IMR-90 (cell line): ENCODE measurements around the gene SHISAL1. TPM values are rescaled to one million over a fixed set of nuclear protein-coding genes. Genes with fewer than 3 reads are reported as not detected.

ENCODE experiments used
- ATAC-seq: fragments of 200-7000 bp; cut with Tn5 transposase; 2 replicates; pipeline ENCODE4 v1.9.1; 2020; ENCODE audit warnings: low read depth, mild to moderate bottlenecking, moderate library complexity
- BruUV-seq: library from RNA; stranded (reverse); fragments of 400-500 nt; replicated peaks from 2 replicates; lab custom pipeline; 2021; lab: Mats Ljungman, UMichigan
- CTCF ChIA-PET: fragments of 300-600 bp; formaldehyde crosslinking; extraction: SDS; loops from one replicate; lab custom pipeline; 2021; ENCODE audit warnings: antibody characterized with exemption; lab: Yijun Ruan, JAX
- POLR2A ChIA-PET: fragments of 300-600 bp; sonication (Branson Sonifier 250); formaldehyde crosslinking; loops from one replicate; lab custom pipeline; 2022; ENCODE audit warnings: antibody characterized with exemption; ENCODE audit not compliant: unreplicated experiment; lab: Charles Lee
- DNase-seq: peaks from one replicate; pipeline ENCODE4 v3.0.0; 2013
- H2AFZ ChIP-seq: replicated peaks from 2 replicates; pipeline ENCODE3; 2013; ENCODE audit warnings: low read length, mild to moderate bottlenecking; ENCODE audit not compliant: poor library complexity
- H2AK5ac ChIP-seq: 2 replicates; pipeline ENCODE4 v1.6.1; 2013; ENCODE audit warnings: low read depth, low read length, inconsistent platforms
- H2AK9ac ChIP-seq: replicated peaks from 2 replicates; pipeline ENCODE3; 2013; ENCODE audit warnings: mild to moderate bottlenecking, low read depth, low read length, moderate library complexity; ENCODE audit not compliant: poor library complexity
- H2BK120ac ChIP-seq: 2 replicates; pipeline ENCODE4 v1.6.1; 2013; ENCODE audit warnings: low read depth, low read length, inconsistent platforms
- H2BK15ac ChIP-seq: 3 replicates; pipeline ENCODE4 v1.6.1; 2013; ENCODE audit warnings: low read depth, low read length, inconsistent platforms
- H2BK20ac ChIP-seq: 2 replicates; pipeline ENCODE4 v1.6.1; 2013; ENCODE audit warnings: low read depth, mild to moderate bottlenecking, inconsistent platforms, low read length, moderate library complexity
- H2BK5ac ChIP-seq: 2 replicates; pipeline ENCODE4 v1.6.1; 2013; ENCODE audit warnings: mild to moderate bottlenecking, low read depth, low read length, inconsistent platforms; ENCODE audit not compliant: poor library complexity, severe bottlenecking
- H3K14ac ChIP-seq: replicated peaks from 2 replicates; pipeline ENCODE4 v1.6.1; 2013; ENCODE audit warnings: low read depth, low read length, inconsistent platforms
- H3K18ac ChIP-seq: 2 replicates; pipeline ENCODE4 v1.6.1; 2013; ENCODE audit warnings: low read depth, low read length, control low read depth
- H3K23ac ChIP-seq: 2 replicates; pipeline ENCODE4 v1.6.1; 2013; ENCODE audit warnings: low read depth, low read length, inconsistent platforms
- H3K27ac ChIP-seq: 2 replicates; pipeline ENCODE4 v1.5.1; 2013; ENCODE audit warnings: mild to moderate bottlenecking, control low read depth, low read length; ENCODE audit not compliant: insufficient read depth
- H3K27me3 ChIP-seq: 2 replicates; pipeline ENCODE4 v1.6.1; 2013; ENCODE audit warnings: low read length; ENCODE audit not compliant: control insufficient read depth, insufficient read depth
- H3K36me3 ChIP-seq: 2 replicates; pipeline ENCODE4 v1.6.1; 2013; ENCODE audit warnings: low read length, mixed read lengths; ENCODE audit not compliant: control insufficient read depth, insufficient read depth
- H3K4ac ChIP-seq: 2 replicates; pipeline ENCODE4 v1.6.1; 2013; ENCODE audit warnings: low read depth, low read length, inconsistent platforms
- H3K4me1 ChIP-seq: 2 replicates; pipeline ENCODE4 v1.6.1; 2013; ENCODE audit warnings: low read length, mixed read lengths; ENCODE audit not compliant: control insufficient read depth, insufficient read depth
- H3K4me2 ChIP-seq: 2 replicates; pipeline ENCODE4 v1.6.1; 2013; ENCODE audit warnings: low read depth, mild to moderate bottlenecking, control low read depth, low read length, moderate library complexity
- H3K4me3 ChIP-seq: 2 replicates; pipeline ENCODE4 v1.5.1; 2013; ENCODE audit warnings: low read depth, mild to moderate bottlenecking, control low read depth, low read length, moderate library complexity; ENCODE audit not compliant: insufficient read depth
- H3K56ac ChIP-seq: 2 replicates; pipeline ENCODE4 v1.6.1; 2013; ENCODE audit warnings: low read length, inconsistent platforms; ENCODE audit not compliant: insufficient read depth; ENCODE audit errors: extremely low read depth
- H3K79me1 ChIP-seq, 2 experiments: 2 replicates each; pipeline ENCODE4 v1.6.1; 2013; ENCODE audit warnings: low read length in 2 of 2, inconsistent platforms in 1 of 2, low read depth in 1 of 2
- H3K9ac ChIP-seq: 2 replicates; pipeline ENCODE4 v1.6.1; 2013; ENCODE audit warnings: low read depth, low read length, control low read depth
- H3K9me1 ChIP-seq: 2 replicates; pipeline ENCODE4 v1.6.1; 2013; ENCODE audit warnings: low read length, inconsistent platforms; ENCODE audit not compliant: insufficient read depth
- H3K9me3 ChIP-seq: 2 replicates; pipeline ENCODE4 v1.6.1; 2013; ENCODE audit warnings: low read length; ENCODE audit not compliant: control insufficient read depth, insufficient read depth
- H4K20me1 ChIP-seq: 2 replicates; pipeline ENCODE4 v1.6.1; 2013; ENCODE audit warnings: low read length, inconsistent platforms; ENCODE audit not compliant: insufficient read depth
- H4K5ac ChIP-seq: 2 replicates; pipeline ENCODE4 v1.6.1; 2013; ENCODE audit warnings: mild to moderate bottlenecking, low read depth, low read length, control low read depth
- H4K8ac ChIP-seq, 2 experiments: 2 replicates each; pipeline ENCODE4 v1.6.1; 2013; ENCODE audit warnings: low read depth in 2 of 2, low read length in 2 of 2, control low read depth in 1 of 2, inconsistent platforms in 1 of 2
- H4K91ac ChIP-seq: 2 replicates; pipeline ENCODE4 v1.6.1; 2013; ENCODE audit warnings: low read depth, low read length, inconsistent platforms; ENCODE audit not compliant: insufficient read depth
- BHLHE40 ChIP-seq: fragments of 150-350 bp; IDR thresholded peaks from 2 replicates; pipeline ENCODE4 v1.6.1; 2016; ENCODE audit warnings: mild to moderate bottlenecking, low read depth, low read length
- CEBPB ChIP-seq: IDR thresholded peaks from 2 replicates; pipeline ENCODE4 v1.6.1; 2012; ENCODE audit warnings: low read depth, low read length, improper control_type of control experiment
- CHD1 ChIP-seq: IDR thresholded peaks from 2 replicates; pipeline ENCODE4 v1.6.1; 2012; ENCODE audit warnings: low read depth, low read length, improper control_type of control experiment
- CTCF ChIP-seq: conservative IDR thresholded peaks from 2 replicates; pipeline ENCODE4 v1.5.1; 2012; ENCODE audit warnings: mild to moderate bottlenecking, low read depth, low read length, improper control_type of control experiment
- ELK1 ChIP-seq: fragments of 150-350 bp; IDR thresholded peaks from 2 replicates; pipeline ENCODE4 v1.6.1; 2016; ENCODE audit warnings: low read depth, mild to moderate bottlenecking, low read length, moderate library complexity, borderline replicate concordance
- FOS ChIP-seq: fragments of 150-350 bp; IDR thresholded peaks from 2 replicates; pipeline ENCODE4 v1.6.1; 2016; ENCODE audit warnings: low read depth, low read length
- MAFK ChIP-seq: IDR thresholded peaks from 2 replicates; pipeline ENCODE4 v1.6.1; 2012; ENCODE audit warnings: low read depth, low read length, improper control_type of control experiment
- MAZ ChIP-seq: IDR thresholded peaks from 2 replicates; pipeline ENCODE4 v1.6.1; 2012; ENCODE audit warnings: low read depth, mild to moderate bottlenecking, low read length, improper control_type of control experiment, moderate library complexity, borderline replicate concordance
- MXI1 ChIP-seq: IDR thresholded peaks from 2 replicates; pipeline ENCODE4 v1.6.1; 2012; ENCODE audit warnings: low read depth, mild to moderate bottlenecking, low read length, moderate library complexity, borderline replicate concordance
- NFE2L2 ChIP-seq: fragments of 150-350 bp; IDR thresholded peaks from 2 replicates; pipeline ENCODE4 v1.6.1; 2016; ENCODE audit warnings: low read depth, mild to moderate bottlenecking, low read length
- POLR2A ChIP-seq: IDR thresholded peaks from 2 replicates; pipeline ENCODE4 v1.6.1; 2012; ENCODE audit warnings: mild to moderate bottlenecking, low read depth, low read length
- RAD21 ChIP-seq: IDR thresholded peaks from 2 replicates; pipeline ENCODE4 v1.6.1; 2012; ENCODE audit warnings: low read length, improper control_type of control experiment
- RCOR1 ChIP-seq: IDR thresholded peaks from 2 replicates; pipeline ENCODE4 v1.6.1; 2012; ENCODE audit warnings: mild to moderate bottlenecking, low read length, improper control_type of control experiment; ENCODE audit not compliant: insufficient replicate concordance
- RFX5 ChIP-seq: IDR thresholded peaks from 2 replicates; pipeline ENCODE4 v1.8.0; 2012; ENCODE audit warnings: low read depth, mild to moderate bottlenecking, low read length, moderate library complexity
- SMC3 ChIP-seq: fragments of 150-350 bp; IDR thresholded peaks from 2 replicates; pipeline ENCODE4 v1.6.1; 2016; ENCODE audit warnings: low read depth, mild to moderate bottlenecking, antibody characterized with exemption, low read length, moderate library complexity
- USF2 ChIP-seq: fragments of 150-350 bp; IDR thresholded peaks from 2 replicates; pipeline ENCODE4 v1.6.1; 2017; ENCODE audit warnings: mild to moderate bottlenecking, antibody characterized with exemption, low read length, low read depth
- WGBS, 2 experiments: methylation state at CpG; one replicate each; pipeline versions ENCODE4 v1.1.5 to v1.1.7; 2013; ENCODE audit warnings: missing lambda C conversion rate in 2 of 2; ENCODE audit not compliant: insufficient read length in 1 of 2; ENCODE audit errors: extremely low coverage in 2 of 2; 5-methylcytosine and 5-hydroxymethylcytosine counted together
- dilution Hi-C: fragments of 300-500 bp; cut with HindIII; formaldehyde crosslinking; loops from one replicate; pipeline ENCODE4 v1.14.3; 2018; ENCODE audit warnings: low sequenced_read_pairs; ENCODE audit not compliant: unreplicated experiment
- in situ Hi-C: fragments of 300-500 bp; cut with MboI; formaldehyde crosslinking; loops from 3 replicates; pipeline ENCODE4 v1.14.3; 2019; ENCODE audit warnings: low sequenced_read_pairs, inconsistent platforms, mixed read lengths
- intact Hi-C: fragments of 100-400 bp; cut with micrococcal nuclease; formaldehyde crosslinking; loops from 2 replicates; pipeline ENCODE4 v1.10.0; 2022
- polyA plus RNA-seq, 3 experiments: library from polyadenylated mRNA; depleted of rRNA; stranded (reverse); fragments of >200 nt; gene quantifications; 2 replicates each; pipeline ENCODE4 v1.2.3, GENCODE V29; 2012; ENCODE audit warnings: low replicate concordance in 1 of 3
- total RNA-seq: library from RNA; depleted of rRNA; stranded (reverse); fragments of >200 nt; gene quantifications from 2 replicates; pipeline ENCODE4 v1.2.3, GENCODE V29; 2012

Gene SHISAL1
- total and polyA plus RNA-seq, 2 of the 4 experiments (the other 2 are of a cell fraction), result 1.0 to 1.4 TPM

GRCh38 chr22:44254811-44255210, 57.9 kb downstream of the SHISAL1 start:
- POLR2A ChIA-PET, result no interaction called here
- Histone ChIP-seq H3K9ac (no peak overlapping the region), H3K9me3 (peaks cover 10% of the 10 kb centered on the region), H2BK20ac (no peak overlapping the region), H3K27ac (no peak overlapping the region), H3K4me3 (no peak overlapping the region), H2AFZ (no peak overlapping the region), H3K79me1 (no peaks in the 10 kb centered on the region), H2BK15ac (no peak overlapping the region), H3K9me1 (no peaks in the 10 kb centered on the region), H3K4ac (no peak overlapping the region), H2AK5ac (no peak overlapping the region), H3K4me1 (no peaks in the 10 kb centered on the region), H3K56ac (no peak overlapping the region), H4K5ac (no peak overlapping the region), H3K14ac (no peak overlapping the region), H3K36me3 (no peaks in the 10 kb centered on the region), H2AK9ac (no peak overlapping the region), H4K8ac (no peak overlapping the region), H3K23ac (no peak overlapping the region), H2BK5ac (no peak overlapping the region), H4K91ac (no peak overlapping the region), H4K20me1 (no peaks in the 10 kb centered on the region), H2BK120ac (no peak overlapping the region), H3K18ac (no peak overlapping the region), H3K27me3 (peaks cover 8% of the 10 kb centered on the region; the same call in 1 of the 2 replicates), H3K4me2 (no peak overlapping the region)
- TF ChIP-seq CHD1 (no peak), BHLHE40 (no peak), RCOR1 (no peak), MAFK (no peak), CTCF (no peak), RFX5 (no peak), RAD21 (no peak), ELK1 (no peak), NFE2L2 (no peak), USF2 (no peak), FOS (no peak), MAZ (no peak), SMC3 (no peak), CEBPB (no peak), MXI1 (no peak), POLR2A (no peak)
- dilution Hi-C loops, result no loop called here
- no TSS peak for BruUV-seq
- DNase-seq (no peak), ATAC-seq (no peak)
- in situ Hi-C loops, result no loop called here
- intact Hi-C loops, result no loop called here
- CTCF ChIA-PET, result no interaction called here
- WGBS, 2 experiments, result no CpG with 5 or more reads among the region's 2 CpGs
